NCI-H345 treated with DMSO at 0.1 percent for 48 hours (cell line): ENCODE measurements around the gene TMEM169.

Experiments
- DNase-seq: peaks from one replicate; lab custom pipeline; 2025; ENCODE audit not compliant: unreplicated experiment; lab: John Stamatoyannopoulos, UW

TMEM169 gene

GRCh38 chr2:216101109-216101508, 19.4 kb downstream of the TMEM169 start:
- no peak for DNase-seq

GRCh38 chr2:216103213-216103612, 21.5 kb downstream of the TMEM169 start:
- DNase-seq, result no peak

- DNase-seq, result no peak
Observed at GRCh38 chr2:216104691-216105090, 23.0 kb downstream of the TMEM169 start.

GRCh38 chr2:216107320-216107719, 25.6 kb downstream of the TMEM169 start:
- no peak for DNase-seq

GRCh38 chr2:216107760-216108159, 26.0 kb downstream of the TMEM169 start:
- DNase-seq, result no peak

- no peak for DNase-seq
Observed at GRCh38 chr2:216108310-216108966, 26.7 kb downstream of the TMEM169 start.

GRCh38 chr2:216108967-216109921, 27.5 kb downstream of the TMEM169 start, which contains the start of gene XRCC5:
TSS of gene XRCC5 (plus strand) at chr2:216109348. CDS start at chr2:216109437, 89 bp downstream.
- peak; percentile 96 for DNase-seq

GRCh38 chr2:216109962-216110614, 28.4 kb downstream of the TMEM169 start:
- DNase-seq, result no peak

- DNase-seq, result no peak
Observed at GRCh38 chr2:216110620-216111019, 28.9 kb downstream of the TMEM169 start.

- DNase-seq, result no peak
Observed at GRCh38 chr2:216111122-216111521, 29.4 kb downstream of the TMEM169 start.

GRCh38 chr2:216112926-216113325, 31.2 kb downstream of the TMEM169 start:
- no peak for DNase-seq

- no peak for DNase-seq
Observed at GRCh38 chr2:216113572-216113971, 31.9 kb downstream of the TMEM169 start.

- DNase-seq, result no peak
Observed at GRCh38 chr2:216114382-216114713, 32.6 kb downstream of the TMEM169 start.

- peak; percentile 100 for DNase-seq
Observed at GRCh38 chr2:216114714-216115531, 33.2 kb downstream of the TMEM169 start.

GRCh38 chr2:216116418-216116817, 34.7 kb downstream of the TMEM169 start:
- no peak for DNase-seq

GRCh38 chr2:216117561-216118340, 36.0 kb downstream of the TMEM169 start:
- no peak for DNase-seq

- DNase-seq, result no peak
Observed at GRCh38 chr2:216118474-216118873, 36.8 kb downstream of the TMEM169 start.

GRCh38 chr2:216119146-216119545, 37.4 kb downstream of the TMEM169 start:
- no peak for DNase-seq

GRCh38 chr2:216119986-216120385, 38.3 kb downstream of the TMEM169 start:
- DNase-seq, result no peak

- DNase-seq, result no peak
Observed at GRCh38 chr2:216121255-216121654, 39.5 kb downstream of the TMEM169 start.
